NOMO-1 (cell line): Measurements from ENCODE around the gene TRIP13.
A peak's percentile ranks its signal among the peaks of the same experiment; 100 is the strongest.
"Not testable (repeated sequence)": the region's sequence is repeated elsewhere in the genome, so short reads cannot be mapped to it uniquely, and the experiment has no call there.

Source experiments
- DNase-seq, 2 experiments: peaks; one replicate each; lab custom pipeline; 2025; ENCODE audit not compliant: unreplicated experiment in 2 of 2; lab: John Stamatoyannopoulos, UW

Gene TRIP13

GRCh38 chr5:892394-893136, at the start of gene TRIP13, which contains the start of gene BRD9:
Gene TRIP13, plus strand, starts transcription at chr5:892884. Its CDS starts 115 bp downstream, at chr5:892999.
Gene BRD9, minus strand, starts transcription at chr5:892801. Its CDS starts 144 bp downstream, at chr5:892657.
- DNase-seq, result peak; percentile 94 to 98

GRCh38 chr5:843371-843770, 49.3 kb upstream of the TRIP13 start:
- DNase-seq, result not testable (repeated sequence)

GRCh38 chr5:843926-844325, 48.8 kb upstream of the TRIP13 start:
- DNase-seq, result not testable (repeated sequence)

- DNase-seq, result not testable (repeated sequence)
Observed at GRCh38 chr5:844426-844825, 48.3 kb upstream of the TRIP13 start.

- DNase-seq, result not testable (repeated sequence)
Observed at GRCh38 chr5:845031-845675, 47.5 kb upstream of the TRIP13 start.

GRCh38 chr5:845676-846601, 46.7 kb upstream of the TRIP13 start:
- not testable (repeated sequence) for DNase-seq

- DNase-seq, result not testable (repeated sequence)
Observed at GRCh38 chr5:846602-847091, 46.0 kb upstream of the TRIP13 start.

GRCh38 chr5:847212-847611, 45.5 kb upstream of the TRIP13 start:
- DNase-seq, result not testable (repeated sequence)

- DNase-seq, result not testable (repeated sequence)
Observed at GRCh38 chr5:847736-848135, 44.9 kb upstream of the TRIP13 start.

GRCh38 chr5:848671-849111, 44.0 kb upstream of the TRIP13 start:
- DNase-seq, result no peak

- DNase-seq, result no peak
Observed at GRCh38 chr5:849651-850301, 42.9 kb upstream of the TRIP13 start.

GRCh38 chr5:850511-851006, 42.1 kb upstream of the TRIP13 start, which contains the start of gene ZDHHC11:
Gene ZDHHC11, minus strand, starts transcription at chr5:850986. Its CDS starts 384 bp downstream, at chr5:850602.
- DNase-seq, result no peak

GRCh38 chr5:851076-851475, 41.6 kb upstream of the TRIP13 start:
- DNase-seq, result no peak

- no peak for DNase-seq
Observed at GRCh38 chr5:851553-851952, 41.1 kb upstream of the TRIP13 start.

- no peak for DNase-seq
Observed at GRCh38 chr5:852018-852417, 40.7 kb upstream of the TRIP13 start.

GRCh38 chr5:852431-853401, 40.0 kb upstream of the TRIP13 start:
- no peak for DNase-seq

GRCh38 chr5:853416-854090, 39.1 kb upstream of the TRIP13 start:
- not testable (repeated sequence) for DNase-seq

- DNase-seq, result no peak
Observed at GRCh38 chr5:854217-854616, 38.5 kb upstream of the TRIP13 start.
